Measurements from ENCODE around the gene SNX1.
"Not testable (repeated sequence)": the region's sequence is repeated elsewhere in the genome, so short reads cannot be mapped to it uniquely, and the experiment has no call there.

The SNX1 gene

DNA sequence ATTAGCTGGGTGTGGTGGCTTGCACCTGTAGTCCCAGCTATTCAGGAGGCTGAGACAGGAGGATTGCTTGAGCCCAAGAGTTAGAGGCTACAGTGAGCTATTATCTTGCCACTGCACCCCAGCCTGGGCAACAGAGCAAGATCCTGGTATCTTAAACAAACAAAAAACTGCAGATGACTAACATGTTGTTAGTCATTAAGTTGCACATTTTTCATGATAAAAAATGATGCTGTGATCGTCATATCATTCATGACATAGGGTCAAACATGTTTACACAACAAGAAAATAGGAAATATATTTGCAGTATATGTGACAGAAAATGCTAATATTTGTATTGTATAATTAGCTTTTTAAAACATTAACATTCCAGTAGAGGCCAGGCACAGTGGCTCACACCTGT is 29.3 kb upstream of the SNX1 start:
- no peaks in the 10 kb centered on the region for H3K4me1 ChIP-seq (ENCODE audit: insufficient read depth, low read length)

DNA sequence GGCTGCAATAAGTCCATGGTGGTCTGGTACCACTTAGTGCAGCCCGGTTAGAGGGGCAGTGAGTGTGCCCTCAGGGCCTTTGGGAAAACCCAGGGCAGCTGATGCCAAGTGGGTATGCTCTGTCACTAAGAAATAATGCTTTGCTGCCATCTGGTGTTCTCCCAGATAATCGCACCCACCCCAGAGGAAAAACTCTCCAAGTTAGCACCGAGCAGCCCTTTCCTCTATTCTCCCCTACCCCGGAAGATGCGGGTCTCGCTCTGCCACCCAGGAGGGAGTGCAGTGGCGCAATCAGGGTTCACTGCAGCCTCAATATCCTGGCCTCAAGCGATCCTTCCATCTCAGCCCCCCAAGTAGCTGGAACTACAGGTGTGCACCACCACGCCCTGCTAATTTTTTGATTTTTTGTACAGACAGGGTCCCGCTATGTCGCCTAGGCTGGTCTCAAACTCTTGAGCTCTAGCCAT is 28.2 kb upstream of the SNX1 start:
- Histone ChIP-seq H3K4me3 (ENCODE audit: low read length) (no peak overlapping the region), H3K36me3 (ENCODE audit: insufficient read depth, low read length) (peaks cover 8% of the 10 kb centered on the region), H3K4me1 (ENCODE audit: insufficient read depth, low read length) (no peaks in the 10 kb centered on the region), H2AFZ (ENCODE audit: low read depth, low read length) (no peak overlapping the region), H3K9me3 (ENCODE audit: low read length) (no peaks in the 10 kb centered on the region), H3K27me3 (ENCODE audit: insufficient read depth, low read length) (no peaks in the 10 kb centered on the region)

More for the DNA sequence above, 29.3 kb upstream of the SNX1 start:
- no peak overlapping the region for H2AFZ ChIP-seq (ENCODE audit: low read depth, low read length)
- H3K36me3 ChIP-seq (ENCODE audit: insufficient read depth, low read length): peaks cover 4% of the 10 kb centered on the region
- no peaks in the 10 kb centered on the region for H3K27me3 ChIP-seq (ENCODE audit: insufficient read depth, low read length)
- H3K4me3 ChIP-seq (ENCODE audit: low read length): no peak overlapping the region
- H3K9me3 ChIP-seq (ENCODE audit: low read length): no peaks in the 10 kb centered on the region

DNA sequence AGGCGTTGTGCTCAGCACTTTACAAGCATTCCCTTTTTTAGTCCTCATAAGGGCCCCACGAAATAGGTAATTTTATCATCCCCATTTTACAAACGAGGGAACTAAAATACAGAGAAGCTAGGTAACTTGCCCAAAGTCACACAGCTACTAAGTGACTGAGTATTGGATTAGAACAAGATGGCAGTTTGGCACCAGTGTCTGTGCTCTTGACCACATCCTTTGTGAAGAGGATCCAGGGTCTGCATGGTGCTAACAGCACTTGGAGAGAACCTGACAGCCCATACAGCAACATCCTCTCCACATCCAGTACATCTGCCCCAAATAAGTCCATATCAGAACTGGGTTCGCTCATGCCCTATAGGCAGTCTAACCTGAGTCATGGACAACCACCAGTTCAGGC is 27.6 kb upstream of the SNX1 start:
- Histone ChIP-seq H2AFZ (ENCODE audit: low read depth, low read length) (no peak overlapping the region), H3K4me3 (ENCODE audit: low read length) (no peak overlapping the region), H3K36me3 (ENCODE audit: insufficient read depth, low read length) (peaks cover 11% of the 10 kb centered on the region), H3K27me3 (ENCODE audit: insufficient read depth, low read length) (no peaks in the 10 kb centered on the region), H3K9me3 (ENCODE audit: low read length) (no peaks in the 10 kb centered on the region), H3K4me1 (ENCODE audit: insufficient read depth, low read length) (no peaks in the 10 kb centered on the region)

DNA sequence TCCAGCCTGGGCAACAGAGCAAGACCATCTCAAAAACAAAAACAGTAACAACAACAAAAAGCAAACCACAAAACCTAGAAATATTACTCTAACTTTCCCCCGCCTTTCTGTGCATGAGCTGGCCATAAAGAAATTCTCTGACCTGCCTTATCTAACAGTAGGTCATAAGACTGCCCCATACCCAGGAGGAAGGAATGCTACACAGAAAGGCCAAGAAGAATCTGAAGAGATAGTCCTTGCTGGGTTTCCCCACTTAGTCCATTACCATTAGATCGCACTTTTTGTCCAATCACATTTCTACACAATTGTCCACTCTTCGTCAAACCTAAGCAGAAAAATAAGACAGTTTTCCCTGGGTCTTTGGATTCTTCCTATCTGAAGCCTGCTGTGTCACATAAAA is 25.7 kb upstream of the SNX1 start:
- Histone ChIP-seq H3K27me3 (ENCODE audit: insufficient read depth, low read length) (no peaks in the 10 kb centered on the region), H3K36me3 (ENCODE audit: insufficient read depth, low read length) (peaks cover 24% of the 10 kb centered on the region), H3K4me1 (ENCODE audit: insufficient read depth, low read length) (no peaks in the 10 kb centered on the region), H2AFZ (ENCODE audit: low read depth, low read length) (no peak overlapping the region), H3K9me3 (ENCODE audit: low read length) (no peaks in the 10 kb centered on the region), H3K4me3 (ENCODE audit: low read length) (no peak overlapping the region)

DNA sequence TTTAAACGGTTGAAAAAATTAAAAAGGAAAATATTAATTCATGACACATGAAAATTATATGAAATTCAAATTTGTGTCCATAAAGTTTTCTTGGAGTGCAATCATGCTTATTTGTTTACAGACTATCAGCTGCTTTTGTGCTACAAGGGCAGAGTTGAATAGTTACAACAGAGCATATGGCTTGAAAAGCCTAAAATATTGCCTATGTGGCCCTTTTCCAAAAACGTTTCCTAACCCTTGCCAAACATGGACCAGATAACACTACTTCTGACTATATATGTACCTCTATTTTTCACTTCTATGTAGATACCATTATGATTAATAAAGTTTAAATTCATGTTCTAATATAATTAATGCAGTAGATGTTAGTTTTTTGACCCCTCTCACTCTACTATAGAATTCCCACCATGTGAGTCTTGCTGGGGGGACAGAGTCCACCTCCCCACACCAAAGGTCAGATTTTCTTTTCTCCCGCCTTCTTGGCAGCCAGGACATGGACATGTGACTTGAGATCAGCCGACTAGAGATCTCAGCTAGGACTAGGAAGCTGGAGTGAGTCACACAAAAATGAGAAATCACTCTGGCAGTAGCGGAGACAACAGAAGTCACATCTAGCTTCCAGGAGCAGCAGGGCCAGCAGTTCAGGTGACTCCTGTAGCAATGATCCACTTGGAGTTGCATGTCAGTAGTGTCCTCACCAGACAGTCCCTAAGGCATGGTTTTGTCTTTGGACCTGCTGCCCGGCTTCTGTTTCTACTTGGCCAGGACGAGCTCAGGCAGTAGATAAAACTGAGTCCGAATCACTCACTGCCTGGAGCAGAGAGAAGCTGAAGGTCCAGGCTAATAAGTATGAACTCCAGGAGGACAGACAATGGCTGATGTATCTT is 24.6 kb upstream of the SNX1 start:
- H3K4me3 ChIP-seq (ENCODE audit: low read length): no peak overlapping the region
- H2AFZ ChIP-seq (ENCODE audit: low read depth, low read length): no peak overlapping the region
- H3K27me3 ChIP-seq (ENCODE audit: insufficient read depth, low read length): no peaks in the 10 kb centered on the region
- no peaks in the 10 kb centered on the region for H3K4me1 ChIP-seq (ENCODE audit: insufficient read depth, low read length)
- peaks cover 28% of the 10 kb centered on the region for H3K36me3 ChIP-seq (ENCODE audit: insufficient read depth, low read length)
- no peaks in the 10 kb centered on the region for H3K9me3 ChIP-seq (ENCODE audit: low read length)

DNA sequence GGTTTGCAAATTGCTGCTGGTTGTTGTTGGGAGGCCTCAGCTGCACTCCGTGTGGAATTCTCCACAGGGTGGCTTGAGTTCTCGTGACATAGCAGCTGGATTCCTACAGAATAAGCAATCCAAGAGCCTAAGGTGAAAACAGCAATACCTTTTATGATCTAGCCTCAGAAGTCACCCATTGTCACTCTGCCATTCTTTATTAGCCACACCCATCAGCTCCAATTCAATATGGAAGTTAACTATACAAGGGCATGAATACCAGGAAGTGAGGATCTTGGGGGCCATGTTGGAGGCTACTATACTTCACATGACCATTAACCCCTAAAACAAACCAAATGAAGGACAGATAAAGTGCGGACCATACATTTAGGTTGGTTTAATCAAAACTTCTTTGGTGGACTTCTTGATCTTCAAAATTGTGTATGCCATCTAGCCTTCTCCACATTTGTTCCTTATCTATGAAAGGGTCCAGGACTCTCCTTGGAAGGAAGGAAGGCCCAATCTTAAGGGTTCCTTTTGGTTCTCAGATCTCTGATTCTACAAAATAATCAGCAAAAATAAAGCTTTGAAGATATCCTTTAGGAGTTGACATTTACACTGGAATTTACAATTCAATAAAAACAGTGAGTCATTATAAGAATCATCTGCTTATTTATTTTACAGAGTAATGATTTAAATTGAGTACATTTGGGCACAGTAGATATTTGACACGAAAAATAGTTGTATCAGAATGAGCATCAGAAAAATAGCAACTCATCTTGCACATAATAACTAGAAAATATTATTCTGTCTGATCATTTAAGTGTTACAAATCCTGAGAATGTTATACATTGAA is 23.6 kb upstream of the SNX1 start:
- H3K9me3 ChIP-seq (ENCODE audit: low read length): no peaks in the 10 kb centered on the region
- no peaks in the 10 kb centered on the region for H3K27me3 ChIP-seq (ENCODE audit: insufficient read depth, low read length)
- H2AFZ ChIP-seq (ENCODE audit: low read depth, low read length): no peak overlapping the region
- no peaks in the 10 kb centered on the region for H3K4me1 ChIP-seq (ENCODE audit: insufficient read depth, low read length)
- peaks cover 28% of the 10 kb centered on the region for H3K36me3 ChIP-seq (ENCODE audit: insufficient read depth, low read length)
- H3K4me3 ChIP-seq (ENCODE audit: low read length): no peak overlapping the region

DNA sequence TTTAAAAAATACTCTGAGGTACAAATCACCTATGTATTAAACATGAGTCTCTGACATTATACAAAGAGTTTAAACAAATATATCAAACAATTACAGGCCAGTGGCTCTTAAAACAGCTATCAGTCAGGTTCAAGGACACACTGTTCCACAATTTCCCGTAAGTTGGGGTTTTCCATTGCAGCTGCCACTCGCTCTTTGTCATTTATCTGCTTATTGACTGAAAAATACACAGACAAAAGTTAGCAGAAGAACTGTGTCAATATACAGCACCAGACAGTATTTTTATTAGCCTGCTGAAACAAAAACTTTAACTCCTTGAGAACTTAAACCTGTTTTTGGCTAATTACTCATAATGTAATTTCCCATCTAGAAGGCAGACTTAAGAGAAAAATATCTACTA is 23.0 kb upstream of the SNX1 start:
- Histone ChIP-seq H3K4me3 (ENCODE audit: low read length) (no peak overlapping the region), H3K36me3 (ENCODE audit: insufficient read depth, low read length) (peaks cover 28% of the 10 kb centered on the region), H3K27me3 (ENCODE audit: insufficient read depth, low read length) (no peaks in the 10 kb centered on the region), H3K4me1 (ENCODE audit: insufficient read depth, low read length) (no peaks in the 10 kb centered on the region), H3K9me3 (ENCODE audit: low read length) (no peaks in the 10 kb centered on the region), H2AFZ (ENCODE audit: low read depth, low read length) (no peak overlapping the region)

DNA sequence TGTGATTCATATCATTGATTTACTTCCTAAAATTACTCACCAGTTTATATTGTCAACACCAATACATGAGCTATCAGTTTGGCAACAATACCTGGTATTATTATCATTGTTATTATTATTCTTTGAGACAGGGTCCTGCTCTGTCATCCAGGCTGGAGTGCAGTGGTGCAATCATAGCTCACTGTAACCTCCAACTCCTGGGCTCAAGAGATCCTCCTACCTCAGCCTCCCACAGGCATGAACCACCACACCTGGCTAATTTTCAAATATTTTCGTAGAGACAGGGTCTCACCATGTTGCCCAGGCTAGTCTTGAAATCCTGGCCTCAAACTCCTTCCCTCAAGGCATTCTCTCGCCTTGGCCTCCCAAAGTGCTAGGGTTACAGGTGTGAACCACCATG is 22.3 kb upstream of the SNX1 start:
- not testable (repeated sequence) for H3K27me3 ChIP-seq (ENCODE audit: insufficient read depth, low read length); H3K9me3 ChIP-seq (ENCODE audit: low read length); H3K4me1 ChIP-seq (ENCODE audit: insufficient read depth, low read length); H2AFZ ChIP-seq (ENCODE audit: low read depth, low read length); H3K4me3 ChIP-seq (ENCODE audit: low read length)
- H3K36me3 ChIP-seq (ENCODE audit: insufficient read depth, low read length): peaks cover 28% of the 10 kb centered on the region

DNA sequence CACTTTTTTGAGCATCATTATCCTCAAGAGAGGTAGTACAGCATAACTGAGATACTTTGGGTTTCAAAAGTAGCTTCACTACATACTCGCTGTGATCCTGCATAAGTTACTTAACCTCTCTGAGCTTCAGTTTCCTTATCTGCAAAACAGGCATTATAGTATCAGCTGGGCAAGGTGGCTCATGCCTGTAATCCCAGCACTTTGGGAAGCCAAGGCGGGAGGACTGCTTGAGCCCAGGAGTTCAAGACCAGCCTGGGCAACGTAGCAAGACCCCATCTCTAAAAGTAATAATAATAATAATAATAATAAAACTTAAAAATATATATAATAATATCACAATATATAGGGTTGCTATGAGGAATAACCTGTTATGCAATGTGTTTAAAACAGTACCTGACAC is 13.0 kb upstream of the SNX1 start:
- H3K4me3 ChIP-seq (ENCODE audit: low read length): no peak overlapping the region

DNA sequence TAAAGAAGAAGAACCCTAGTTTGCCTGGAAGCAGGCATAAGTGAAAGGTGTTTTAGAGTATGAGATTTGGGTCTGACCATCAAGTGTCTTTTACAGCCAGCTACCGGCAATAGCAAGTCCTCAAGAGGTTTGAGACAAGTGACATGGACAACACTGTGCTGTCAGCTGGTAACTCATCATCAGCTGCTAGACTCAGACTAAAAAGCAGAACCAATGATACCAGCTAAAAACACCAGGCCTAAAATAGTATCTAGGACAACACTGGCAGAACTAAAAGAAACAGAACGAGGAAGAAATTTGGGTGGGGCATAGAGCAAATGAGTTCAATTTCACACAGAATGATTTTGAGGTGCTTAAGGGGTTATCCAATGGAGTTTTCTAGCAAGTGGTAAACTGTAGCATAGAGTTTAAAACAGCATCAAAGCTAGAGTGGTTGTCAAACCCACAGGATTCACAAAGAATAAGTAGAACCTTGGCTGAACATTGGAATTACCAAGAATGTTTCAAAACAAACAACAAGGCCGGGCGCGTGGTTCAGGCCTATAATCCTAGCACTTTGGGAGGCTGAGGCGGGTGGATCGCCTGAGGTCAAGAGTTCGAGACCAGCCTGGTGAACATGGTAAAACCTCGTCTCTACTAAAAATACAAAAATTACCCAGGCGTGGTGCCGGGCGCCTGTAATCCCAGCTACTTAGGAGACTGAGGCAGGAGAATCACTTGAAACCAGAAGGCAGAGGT is 6.1 kb upstream of the SNX1 start:
- Histone ChIP-seq H2AFZ (ENCODE audit: low read depth, low read length) (no peak overlapping the region), H3K36me3 (ENCODE audit: insufficient read depth, low read length) (peaks cover 20% of the 10 kb centered on the region), H3K9me3 (ENCODE audit: low read length) (peaks cover 4% of the 10 kb centered on the region), H3K27me3 (ENCODE audit: insufficient read depth, low read length) (no peaks in the 10 kb centered on the region), H3K4me3 (ENCODE audit: low read length) (no peak overlapping the region), H3K4me1 (ENCODE audit: insufficient read depth, low read length) (peaks cover 10% of the 10 kb centered on the region)

More for the DNA sequence above, 13.0 kb upstream of the SNX1 start:
- Histone ChIP-seq H2AFZ (ENCODE audit: low read depth, low read length) (no peak overlapping the region), H3K9me3 (ENCODE audit: low read length) (peaks cover under 1% of the 10 kb centered on the region), H3K27me3 (ENCODE audit: insufficient read depth, low read length) (no peaks in the 10 kb centered on the region), H3K4me1 (ENCODE audit: insufficient read depth, low read length) (no peaks in the 10 kb centered on the region), H3K36me3 (ENCODE audit: insufficient read depth, low read length) (peaks cover 26% of the 10 kb centered on the region)

DNA sequence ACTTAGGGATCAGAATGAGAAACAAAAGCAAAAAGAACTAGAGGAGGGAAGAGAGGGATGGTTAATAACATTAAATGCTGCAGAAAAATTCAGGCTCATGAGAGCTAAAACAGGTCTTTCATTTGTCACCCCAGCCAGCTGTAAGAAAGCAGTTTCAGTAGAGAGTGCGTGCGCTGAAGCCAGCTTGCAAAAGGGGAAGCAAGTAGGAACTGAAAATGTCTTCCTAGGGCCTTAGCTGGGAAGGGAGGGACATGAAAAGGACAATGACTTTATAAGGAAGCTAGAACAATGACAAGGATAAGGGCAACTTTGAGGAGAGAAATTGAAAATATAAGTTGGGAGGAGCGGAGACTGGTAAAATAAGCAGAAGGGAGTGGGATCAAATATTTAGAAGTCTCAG is 5.3 kb upstream of the SNX1 start:
- Histone ChIP-seq H3K4me3 (ENCODE audit: low read length) (no peak overlapping the region), H3K36me3 (ENCODE audit: insufficient read depth, low read length) (peaks cover 20% of the 10 kb centered on the region), H3K27me3 (ENCODE audit: insufficient read depth, low read length) (no peaks in the 10 kb centered on the region), H2AFZ (ENCODE audit: low read depth, low read length) (no peak overlapping the region), H3K4me1 (ENCODE audit: insufficient read depth, low read length) (peaks cover 18% of the 10 kb centered on the region), H3K9me3 (ENCODE audit: low read length) (peaks cover 4% of the 10 kb centered on the region)

DNA sequence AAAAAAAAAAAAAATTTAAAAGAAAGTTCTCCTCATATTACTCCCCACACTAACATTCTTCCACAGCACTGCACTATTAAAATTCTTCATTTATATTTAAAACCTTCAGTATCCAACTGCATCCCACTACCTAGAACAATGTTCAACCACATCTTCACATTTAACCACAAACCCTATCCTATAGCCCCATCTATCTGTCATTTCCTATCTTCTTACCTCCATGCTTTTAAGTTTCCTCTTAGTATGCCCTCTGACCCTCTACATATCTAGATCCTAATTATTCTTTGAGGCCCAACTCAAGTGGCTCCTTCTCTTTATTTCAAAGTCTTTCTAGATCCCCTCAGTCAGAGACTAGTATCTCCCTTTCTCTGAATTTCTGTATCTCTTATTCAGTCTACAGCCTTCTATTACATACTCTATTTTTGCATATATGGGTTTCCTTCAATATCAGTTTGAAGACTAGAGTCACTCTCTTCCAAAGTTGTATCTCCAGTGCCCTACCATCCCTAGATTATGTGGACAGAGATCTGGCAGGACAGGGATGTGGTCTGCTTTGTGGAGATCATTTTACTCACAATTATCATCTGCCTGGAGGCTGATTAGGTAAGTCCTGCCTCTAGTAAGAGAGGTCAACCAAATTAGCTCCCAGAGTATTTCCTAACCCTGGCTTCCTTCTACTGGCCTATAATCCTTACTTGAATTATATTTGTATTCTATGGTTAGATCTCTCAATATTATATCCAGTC is 3.5 kb upstream of the SNX1 start:
- H3K27me3 ChIP-seq (ENCODE audit: insufficient read depth, low read length): no peaks in the 10 kb centered on the region
- peaks cover 4% of the 10 kb centered on the region for H3K9me3 ChIP-seq (ENCODE audit: low read length)
- no peak overlapping the region for H2AFZ ChIP-seq (ENCODE audit: low read depth, low read length)
- peaks cover 21% of the 10 kb centered on the region for H3K4me1 ChIP-seq (ENCODE audit: insufficient read depth, low read length)
- H3K4me3 ChIP-seq (ENCODE audit: low read length): peak overlapping the region; percentile 76
- peaks cover 19% of the 10 kb centered on the region for H3K36me3 ChIP-seq (ENCODE audit: insufficient read depth, low read length)
